ENCODE measurements around the gene RIOK1.
"Not testable (repeated sequence)": the region's sequence is repeated elsewhere in the genome, so short reads cannot be mapped to it uniquely, and the experiment has no call there.

The RIOK1 gene

DNA sequence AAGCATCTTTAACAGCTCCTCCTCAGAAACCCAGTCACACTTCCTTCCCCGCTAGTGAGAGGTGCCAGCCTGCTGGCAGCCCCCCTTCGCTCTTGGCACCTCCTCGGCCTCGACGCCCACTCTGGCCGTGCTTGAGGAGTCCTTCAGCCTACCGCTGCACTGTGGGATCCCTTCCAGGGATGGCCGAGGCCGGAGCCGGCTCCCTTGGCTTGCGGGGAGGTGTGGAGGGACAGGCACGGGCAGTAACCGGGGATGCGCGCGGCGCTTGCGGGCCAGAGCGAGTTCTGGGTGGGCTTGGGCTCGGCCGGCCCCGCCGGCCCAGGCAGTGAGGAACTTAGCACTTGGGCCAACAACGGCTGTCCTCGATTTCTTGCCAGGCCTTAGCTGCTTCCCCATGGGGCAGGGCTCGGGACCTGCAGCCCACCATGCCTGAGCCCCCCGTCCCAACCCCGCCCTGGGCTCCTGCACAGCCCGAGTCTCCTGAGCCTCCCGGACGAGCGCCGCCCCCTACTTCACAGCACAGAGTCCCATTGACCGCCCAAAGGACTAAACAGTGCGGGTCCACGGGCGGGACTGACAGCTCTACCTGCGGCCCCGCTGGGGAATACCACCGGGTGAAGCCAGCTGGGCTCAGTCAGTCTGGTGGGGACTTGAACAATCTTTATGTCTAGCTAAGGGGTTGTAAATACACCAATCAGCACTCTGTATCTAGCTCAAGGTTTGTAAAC lies 51.6 kb downstream of the RIOK1 start:
- DNase-seq (ENCODE audit: low read depth), result no peak

GRCh38 chr6:7442467-7442866 lies 52.9 kb downstream of the RIOK1 start:
- DNase-seq (ENCODE audit: low read depth), result no peak

DNA sequence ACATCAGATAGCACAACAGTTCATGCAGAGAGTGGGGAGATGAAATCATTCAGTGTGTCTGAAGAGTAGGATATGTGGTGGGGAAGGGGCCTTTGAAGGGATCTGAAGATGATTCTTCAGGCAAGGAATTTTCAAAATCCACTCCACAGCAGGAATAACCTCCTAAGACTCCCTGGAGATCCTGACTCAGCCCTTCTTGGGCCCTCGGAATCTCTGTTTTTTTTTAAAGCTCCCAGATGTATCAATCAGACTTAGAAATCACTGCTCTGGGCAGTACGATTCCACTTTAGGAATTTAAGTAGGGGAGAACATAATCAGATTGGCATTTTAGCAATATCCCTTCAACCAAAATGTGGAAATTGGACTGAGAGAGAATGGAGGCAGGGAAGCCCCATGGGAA lies 55.5 kb downstream of the RIOK1 start:
- DNase-seq (ENCODE audit: low read depth), result no peak

DNA sequence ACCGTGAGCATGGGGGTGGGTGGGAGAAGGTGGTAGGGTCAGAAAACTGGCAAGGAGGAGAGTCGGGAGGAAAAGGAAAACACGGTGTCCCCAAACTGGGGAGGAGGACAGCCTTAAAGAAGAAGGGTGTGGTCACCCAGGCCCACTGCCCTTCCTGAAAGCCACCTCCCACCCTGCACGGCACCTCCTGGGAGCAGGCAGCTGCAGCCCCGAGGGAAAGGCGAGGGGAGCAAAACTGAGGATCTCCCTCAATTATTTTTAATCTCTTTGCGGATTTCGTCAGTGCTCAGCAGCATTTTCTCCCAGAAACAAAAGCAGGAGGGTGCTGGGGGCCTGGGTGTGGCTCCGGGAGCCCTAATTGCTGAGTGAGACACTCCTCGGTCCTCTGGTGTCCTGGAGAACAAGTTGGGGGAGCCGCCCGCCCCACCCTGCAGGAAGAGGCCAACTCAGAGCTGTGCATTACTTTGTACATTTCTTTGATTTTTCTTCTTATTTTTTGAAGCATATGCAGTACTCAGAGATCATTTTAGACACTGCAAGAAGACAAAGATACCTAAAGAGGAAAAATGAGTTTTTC lies 56.4 kb downstream of the RIOK1 start:
- DNase-seq (ENCODE audit: low read depth), result no peak

DNA sequence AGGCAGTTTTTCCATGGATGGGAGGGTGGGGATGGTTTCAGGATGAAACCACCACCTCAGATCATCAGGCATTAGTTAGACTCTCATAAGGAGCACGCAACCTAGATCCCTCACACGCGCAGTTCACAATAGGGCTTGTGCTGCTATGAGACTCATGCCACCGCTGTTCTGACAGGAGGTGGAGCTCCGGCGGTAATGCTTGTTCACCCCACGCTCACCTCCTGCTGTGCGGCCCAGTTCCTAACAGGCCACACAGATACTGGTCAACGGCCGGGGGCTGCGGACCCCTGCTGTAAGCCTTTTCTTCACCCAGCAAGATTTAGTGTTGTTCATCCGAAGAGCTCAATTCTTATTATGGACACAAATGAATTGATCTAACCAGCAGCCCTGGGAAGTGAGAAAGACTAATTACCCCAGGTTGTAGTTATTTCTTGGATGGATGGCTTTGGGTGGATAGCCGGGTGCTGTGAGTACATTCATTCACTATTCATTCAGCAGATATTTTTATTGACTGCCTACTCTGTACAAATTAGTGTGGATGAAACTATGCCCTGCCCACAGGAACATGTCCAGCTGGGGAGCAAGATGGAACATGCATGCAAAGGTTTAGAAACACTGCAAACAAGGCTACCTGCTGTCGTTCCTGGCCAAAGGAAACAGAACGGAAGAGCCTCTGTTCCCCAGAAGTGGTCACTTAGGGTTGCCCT lies 57.2 kb downstream of the RIOK1 start:
- DNase-seq (ENCODE audit: low read depth), result no peak

DNA sequence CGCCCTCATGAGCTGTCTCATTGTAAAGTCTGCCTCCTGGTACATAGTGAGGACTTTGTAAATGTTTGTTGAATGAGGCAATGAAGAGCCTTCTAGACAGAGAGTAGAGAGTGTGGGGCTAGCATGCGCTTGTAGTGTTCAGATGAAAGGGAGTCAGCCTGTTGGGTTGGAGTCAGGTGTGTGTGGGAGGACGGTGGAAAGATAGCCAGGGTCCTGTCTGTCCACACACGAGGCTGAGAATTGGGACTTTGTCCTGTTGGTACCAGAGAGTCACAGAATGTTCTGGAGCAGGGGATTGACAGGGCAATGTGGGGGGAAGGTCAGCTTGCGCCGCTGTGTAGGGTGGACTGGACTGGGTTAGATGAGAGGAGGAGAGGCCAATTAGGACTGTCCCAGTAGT lies 58.6 kb downstream of the RIOK1 start:
- no peak for DNase-seq (ENCODE audit: low read depth)

DNA sequence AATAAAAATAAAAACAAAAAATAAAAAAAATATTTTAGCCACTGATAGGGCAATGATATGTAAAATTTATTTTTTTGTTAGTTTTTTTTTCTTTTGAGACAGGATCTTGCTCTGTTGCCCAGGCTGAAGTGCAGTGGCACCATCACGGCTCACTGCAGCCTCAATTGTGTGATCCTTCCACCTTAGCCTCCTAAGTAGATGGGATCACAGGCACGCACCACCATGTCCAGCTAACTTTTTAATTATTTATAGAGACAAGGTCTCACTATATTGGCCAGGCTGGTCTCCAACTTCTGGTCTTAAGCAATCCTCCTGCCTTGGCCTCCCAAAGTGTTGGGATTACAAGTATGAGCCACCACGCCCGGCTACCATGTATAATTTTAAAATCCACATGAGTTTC lies 59.4 kb downstream of the RIOK1 start:
- DNase-seq (ENCODE audit: low read depth), result no peak

GRCh38 chr6:7451326-7451725 lies 61.7 kb downstream of the RIOK1 start:
- DNase-seq (ENCODE audit: low read depth), result no peak

DNA sequence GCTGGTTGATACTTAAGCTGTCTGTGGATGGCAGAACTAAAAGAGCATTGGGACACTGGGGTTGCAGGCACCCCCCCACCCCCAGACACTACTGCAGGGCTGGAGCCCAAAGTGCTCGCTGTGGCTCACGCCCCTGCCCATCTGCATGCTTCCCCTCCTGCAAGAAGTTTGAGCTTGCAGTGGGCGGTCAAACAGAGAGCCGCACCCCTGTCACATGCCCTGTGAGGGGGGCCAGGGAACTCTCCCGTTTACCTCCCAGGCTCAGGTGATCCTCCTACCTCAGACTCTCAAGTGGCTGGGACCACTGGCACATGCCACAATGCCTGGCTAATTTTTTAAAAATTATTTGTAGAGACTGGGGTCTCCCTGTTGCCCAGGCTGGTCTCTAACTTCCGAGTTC lies 63.3 kb downstream of the RIOK1 start:
- DNase-seq (ENCODE audit: low read depth), result no peak

- DNase-seq (ENCODE audit: low read depth), result no peak
These were observed 65.2 kb downstream of the RIOK1 start for GRCh38 chr6:7454696-7455358.

GRCh38 chr6:7456302-7456701 lies 66.7 kb downstream of the RIOK1 start:
- not testable (repeated sequence) for DNase-seq (ENCODE audit: low read depth)

DNA sequence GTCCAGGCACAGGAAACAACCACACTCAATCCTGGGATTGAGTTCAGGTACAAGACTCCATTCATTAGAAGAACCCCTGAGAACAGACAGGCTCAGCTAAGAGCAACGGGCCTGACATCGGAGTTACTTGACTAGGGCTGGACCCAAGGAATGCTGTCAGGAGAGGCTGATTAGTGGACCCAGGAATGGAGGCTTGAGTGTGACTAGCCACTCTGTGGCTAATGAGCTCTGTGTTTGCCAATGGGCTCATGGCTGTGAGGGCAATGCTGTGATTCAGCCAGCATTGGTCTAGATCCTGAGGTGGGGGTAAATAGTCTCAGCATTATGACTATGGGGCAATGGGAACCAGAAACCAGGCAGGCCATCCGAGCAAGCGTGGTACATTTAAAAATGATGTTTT lies 71.8 kb downstream of the RIOK1 start:
- no peak for DNase-seq (ENCODE audit: low read depth)

- DNase-seq (ENCODE audit: low read depth), result no peak
These were observed 74.2 kb downstream of the RIOK1 start for GRCh38 chr6:7463785-7464184.

DNA sequence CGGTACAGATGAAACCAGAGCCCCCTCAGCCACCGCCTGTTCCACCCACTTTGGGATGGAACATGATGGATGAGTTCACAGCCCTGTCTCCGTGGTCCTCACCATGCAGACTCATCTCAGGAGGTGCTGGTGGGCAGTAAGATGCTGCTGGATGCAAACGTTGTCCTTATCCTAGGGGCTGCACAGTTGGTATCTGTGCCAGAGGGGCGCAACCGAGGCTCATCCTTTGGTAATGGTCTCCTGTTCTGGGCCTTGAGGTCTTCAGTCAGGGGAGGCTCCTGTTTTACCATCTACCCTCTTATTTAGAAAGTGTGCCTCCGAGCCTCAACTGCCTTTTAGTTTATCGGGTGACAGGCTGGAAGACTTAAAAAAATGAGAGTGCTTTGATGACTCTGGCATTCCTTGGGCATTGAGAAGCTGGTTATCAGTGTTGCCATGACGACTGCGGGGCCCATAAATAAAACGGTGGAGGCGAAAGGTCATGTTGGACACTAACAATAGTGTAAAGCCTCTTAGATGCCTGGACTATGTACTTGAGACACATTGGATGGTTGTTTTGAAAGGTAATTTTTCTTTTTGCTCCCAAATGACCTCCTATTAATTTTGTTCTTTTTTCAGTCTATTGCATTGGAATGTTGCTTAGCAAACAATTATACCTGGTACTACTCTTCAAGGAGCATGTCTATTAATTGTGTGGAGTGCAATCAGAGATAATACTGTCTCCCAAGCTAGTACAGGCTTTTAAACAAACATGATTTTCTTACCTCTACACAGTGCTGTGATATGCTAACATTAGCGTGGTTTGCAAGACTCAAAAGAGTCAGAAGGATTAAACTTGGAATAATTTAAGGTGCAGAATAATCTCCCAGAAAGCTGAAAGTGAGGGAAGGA lies 77.6 kb downstream of the RIOK1 start:
- DNase-seq (ENCODE audit: low read depth), result no peak
